OCI-LY1 (cell line): ENCODE results near the gene ZNF831.

Experiments
- CTCF ChIP-seq: fragments of 200-600 bp; sonication (generic), shearing (Covaris generic); IDR thresholded peaks from 2 replicates; pipeline ENCODE4 v1.5.1; 2017; ENCODE audit warnings: mild to moderate bottlenecking, antibody characterized with exemption, low read length, moderate library complexity, mixed read lengths
- EZH2 ChIP-seq: fragments of 200-600 bp; sonication (generic), shearing (Covaris generic); IDR thresholded peaks from 2 replicates; pipeline ENCODE4 v1.8.0; 2017; ENCODE audit warnings: borderline replicate concordance, mixed run types, mild to moderate bottlenecking, antibody characterized with exemption, low read length, moderate library complexity, mixed read lengths

- TF ChIP-seq CTCF (no peak), EZH2 (no peak)
Observed at GRCh38 chr20:59193325-59193724, 29.7 kb downstream of the ZNF831 start.
